Calu3 (cell line): ENCODE measurements around the gene PRCD. TPM values are rescaled to one million over a fixed set of nuclear protein-coding genes. Genes with fewer than 3 reads are reported as not detected.

Experiments used
- BruUV-seq: library from RNA; stranded (reverse); fragments of 400-500 nt; replicated peaks from 2 replicates; lab custom pipeline; 2021; lab: Mats Ljungman, UMichigan
- CTCF ChIA-PET: fragments of 300-600 bp; sonication (Branson Sonifier 250); formaldehyde crosslinking; loops from one replicate; lab custom pipeline; 2022; ENCODE audit warnings: antibody characterized with exemption; lab: Charles Lee
- DNase-seq: peaks from one replicate; pipeline ENCODE4 v3.0.0; 2022
- H3K27ac Mint-ChIP-seq: one replicate; pipeline ENCODE4 v1.8.0; 2022; ENCODE audit warnings: mixed read lengths; ENCODE audit not compliant: unreplicated experiment
- H3K27me3 Mint-ChIP-seq: one replicate; pipeline ENCODE4 v1.8.0; 2022; ENCODE audit warnings: mixed read lengths; ENCODE audit not compliant: unreplicated experiment
- H3K36me3 Mint-ChIP-seq: one replicate; pipeline ENCODE4 v1.8.0; 2022; ENCODE audit warnings: mild to moderate bottlenecking, moderate library complexity, mixed read lengths; ENCODE audit not compliant: insufficient read depth, unreplicated experiment
- H3K4me1 Mint-ChIP-seq: one replicate; pipeline ENCODE4 v1.8.0; 2022; ENCODE audit warnings: mild to moderate bottlenecking, low read depth, mixed read lengths; ENCODE audit not compliant: unreplicated experiment
- H3K4me3 Mint-ChIP-seq: one replicate; pipeline ENCODE4 v1.8.0; 2022; ENCODE audit warnings: mild to moderate bottlenecking, low read depth, moderate library complexity, mixed read lengths; ENCODE audit not compliant: unreplicated experiment
- H3K9me3 Mint-ChIP-seq: one replicate; pipeline ENCODE4 v1.8.0; 2022; ENCODE audit warnings: low read depth, mixed read lengths; ENCODE audit not compliant: unreplicated experiment
- intact Hi-C: fragments of 100-400 bp; cut with micrococcal nuclease; formaldehyde crosslinking; loops from one replicate; pipeline ENCODE4 v1.10.0; 2022; ENCODE audit not compliant: unreplicated experiment
- total RNA-seq: library from RNA; stranded (reverse); gene quantifications from 2 replicates; pipeline ENCODE4 v1.2.3, GENCODE V29; 2022
- TF ChIP-seq, protein P1 (sequence below): fragments of 200-600 bp; IDR thresholded peaks from one replicate; pipeline ENCODE4 v1.8.0; 2022; ENCODE audit warnings: antibody characterized with exemption; ENCODE audit not compliant: unreplicated experiment

The PRCD gene
- total RNA-seq, 1 experiment from 2014 or later = not detected

DNA sequence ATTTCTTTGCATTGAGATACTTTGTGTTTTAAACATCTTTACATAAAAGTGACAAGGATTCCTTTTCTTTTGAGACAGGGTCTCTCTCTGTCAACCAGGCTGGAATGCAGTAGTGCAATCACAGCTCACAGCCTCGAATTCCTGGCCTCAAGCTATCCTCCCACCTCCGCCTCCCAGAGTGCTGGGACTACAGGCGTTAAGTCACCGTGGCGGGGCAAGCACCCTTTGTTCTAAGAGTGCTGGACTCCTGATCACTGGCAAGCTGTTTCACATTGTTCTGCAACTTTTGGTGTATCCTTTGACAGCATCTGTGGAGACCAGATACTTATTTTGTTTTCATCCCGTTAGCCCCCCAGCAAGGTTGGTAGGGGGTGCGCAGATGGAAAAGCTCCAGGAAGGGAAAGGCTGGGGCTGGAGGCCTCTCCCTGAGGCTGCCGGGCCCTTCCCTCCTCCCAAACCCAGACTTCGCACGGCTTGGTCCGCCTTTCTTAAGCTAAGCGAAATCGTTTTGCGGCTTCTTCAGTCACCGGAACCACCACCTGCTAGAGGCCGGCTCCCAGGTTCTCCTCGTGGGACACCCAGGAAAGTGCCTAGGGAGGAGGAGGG lies 44.7 kb downstream of the PRCD start:
- Mint-ChIP-seq H3K36me3 (peaks cover 34% of the 10 kb centered on the region), H3K9me3 (no peaks in the 10 kb centered on the region), H3K4me1 (peaks cover 9% of the 10 kb centered on the region), H3K27ac (no peak overlapping the region), H3K27me3 (peaks cover 10% of the 10 kb centered on the region), H3K4me3 (peak overlapping the region; percentile 78)
- intact Hi-C loops = no loop called here
- TSS peak; percentile 57 for BruUV-seq
- TF ChIP-seq, protein P1, sequence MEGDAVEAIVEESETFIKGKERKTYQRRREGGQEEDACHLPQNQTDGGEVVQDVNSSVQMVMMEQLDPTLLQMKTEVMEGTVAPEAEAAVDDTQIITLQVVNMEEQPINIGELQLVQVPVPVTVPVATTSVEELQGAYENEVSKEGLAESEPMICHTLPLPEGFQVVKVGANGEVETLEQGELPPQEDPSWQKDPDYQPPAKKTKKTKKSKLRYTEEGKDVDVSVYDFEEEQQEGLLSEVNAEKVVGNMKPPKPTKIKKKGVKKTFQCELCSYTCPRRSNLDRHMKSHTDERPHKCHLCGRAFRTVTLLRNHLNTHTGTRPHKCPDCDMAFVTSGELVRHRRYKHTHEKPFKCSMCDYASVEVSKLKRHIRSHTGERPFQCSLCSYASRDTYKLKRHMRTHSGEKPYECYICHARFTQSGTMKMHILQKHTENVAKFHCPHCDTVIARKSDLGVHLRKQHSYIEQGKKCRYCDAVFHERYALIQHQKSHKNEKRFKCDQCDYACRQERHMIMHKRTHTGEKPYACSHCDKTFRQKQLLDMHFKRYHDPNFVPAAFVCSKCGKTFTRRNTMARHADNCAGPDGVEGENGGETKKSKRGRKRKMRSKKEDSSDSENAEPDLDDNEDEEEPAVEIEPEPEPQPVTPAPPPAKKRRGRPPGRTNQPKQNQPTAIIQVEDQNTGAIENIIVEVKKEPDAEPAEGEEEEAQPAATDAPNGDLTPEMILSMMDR = no peak
- CTCF ChIA-PET = interaction anchor here (1.2 to 2.1 kb wide), 4 partner anchors 14 to 26 kb away, joined by 3 to 12 read pairs (median 6); a partner anchor contains a TSS
- DNase-seq = no peak

DNA sequence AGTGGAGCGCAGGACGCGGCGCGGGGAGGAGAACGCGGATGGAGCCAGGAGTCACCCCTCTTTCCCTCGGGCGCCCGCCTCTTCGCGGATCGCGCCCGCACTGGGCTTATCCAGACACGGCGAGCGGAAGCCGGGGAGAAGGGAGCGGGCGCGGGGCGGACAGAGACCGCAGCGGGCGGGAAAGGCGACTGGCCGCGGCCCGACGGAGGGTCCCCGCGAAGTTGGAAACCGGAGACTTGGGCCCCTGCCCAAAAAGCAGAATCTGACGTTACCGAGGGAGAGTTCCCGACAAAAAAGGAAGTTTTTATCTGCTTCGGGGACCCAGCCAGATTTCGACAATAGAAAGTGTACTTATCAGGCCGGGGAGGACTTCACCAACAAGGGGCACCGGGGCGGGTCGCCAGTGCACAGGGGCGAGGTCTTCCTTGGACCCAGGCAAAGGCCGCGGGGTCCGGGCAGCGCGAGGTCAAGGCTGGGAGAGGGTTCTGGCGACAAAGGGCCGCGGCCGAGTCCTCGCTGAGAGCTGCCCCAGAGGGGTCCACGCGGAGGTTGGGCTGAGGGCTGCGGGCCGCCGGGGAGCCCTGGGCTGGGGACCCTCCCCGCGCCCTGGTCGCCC lies 45.3 kb downstream of the PRCD start:
- H3K36me3 Mint-ChIP-seq = peaks cover 34% of the 10 kb centered on the region
- CTCF ChIA-PET = interaction anchor here (1.2 to 2.1 kb wide), 5 partner anchors 16 to 96 kb away, joined by 4 to 12 read pairs (median 7); a partner anchor contains a TSS
- H3K9me3 Mint-ChIP-seq = no peaks in the 10 kb centered on the region
- BruUV-seq = no TSS peak
- peak overlapping the region; percentile 78 for H3K4me3 Mint-ChIP-seq
- intact Hi-C loops = no loop called here
- peak; percentile 39 for DNase-seq
- peaks cover 9% of the 10 kb centered on the region for H3K4me1 Mint-ChIP-seq
- H3K27me3 Mint-ChIP-seq = peaks cover 10% of the 10 kb centered on the region
- TF ChIP-seq, protein P1 = no peak
- H3K27ac Mint-ChIP-seq = no peak overlapping the region

DNA sequence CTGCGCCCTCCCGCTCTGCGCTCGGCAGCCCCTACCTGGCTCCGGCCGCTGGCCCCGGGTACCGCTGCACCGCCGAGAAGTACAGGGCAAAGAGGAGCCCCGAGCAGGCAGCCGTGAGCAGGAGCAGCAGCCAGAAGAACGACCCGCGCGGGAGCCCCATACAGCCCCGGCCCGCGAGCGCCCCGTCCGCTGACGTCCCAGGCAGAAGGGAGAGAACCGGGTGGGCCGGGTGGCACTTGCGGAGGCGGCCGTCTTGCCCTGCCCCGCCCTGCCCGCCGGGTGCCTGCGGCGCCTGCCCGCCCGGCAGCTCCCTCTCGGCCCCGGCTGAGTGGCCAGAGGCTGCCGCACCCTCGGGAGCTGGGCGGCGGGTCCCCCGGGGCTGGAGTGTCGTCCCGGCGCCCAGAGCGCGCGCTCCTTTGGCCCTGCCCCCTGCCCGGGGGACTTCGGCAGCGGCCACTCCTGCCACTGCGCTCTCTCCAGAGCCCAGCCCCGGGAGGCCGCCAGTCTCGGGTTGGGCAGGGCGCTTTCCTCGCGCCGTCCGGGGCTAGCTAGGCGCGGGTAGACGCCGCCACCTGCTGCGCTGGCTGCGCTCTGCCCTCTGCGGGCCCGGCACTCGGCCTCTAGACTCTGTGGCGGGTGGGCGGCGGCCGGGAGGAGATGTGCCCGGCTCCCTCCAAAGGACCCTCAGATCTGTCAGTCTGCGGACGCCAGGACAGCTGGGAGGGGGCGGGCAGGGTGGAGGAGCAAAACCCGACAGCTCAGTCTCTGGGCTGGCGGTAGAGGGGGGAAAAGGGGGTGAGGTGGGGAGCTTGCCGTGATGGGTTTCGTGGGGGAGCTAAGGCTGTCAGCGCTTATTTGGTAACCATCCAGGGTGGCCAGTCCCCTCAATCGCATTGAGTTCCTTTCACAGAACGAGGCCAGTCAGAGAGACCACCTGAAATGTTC lies 46.1 kb downstream of the PRCD start, which contains the start of gene ST6GALNAC2:
ST6GALNAC2 (minus strand) TSS at position 212 of the 945 bp plus-strand sequence; CDS start at position 160, 52 bp downstream.
- peaks cover 9% of the 10 kb centered on the region for H3K4me1 Mint-ChIP-seq
- peak within 1 kb of the TSS; percentile 78 for H3K4me3 Mint-ChIP-seq
- CTCF ChIA-PET = interaction anchor here (1.0 to 2.1 kb wide), 7 partner anchors 19 to 95 kb away, joined by 3 to 12 read pairs (median 5); no protein-coding TSS in a partner anchor
- TF ChIP-seq, protein P1 = no peak
- peaks cover 34% of the 10 kb centered on the region for H3K36me3 Mint-ChIP-seq
- H3K27ac Mint-ChIP-seq = no peak within 1 kb of the TSS
- BruUV-seq = no TSS peak
- DNase-seq = peak; percentile 86
- intact Hi-C loops = no loop called here
- peaks cover 10% of the 10 kb centered on the region for H3K27me3 Mint-ChIP-seq
- H3K9me3 Mint-ChIP-seq = no peaks in the 10 kb centered on the region
